Fibroblast of lung (primary cell): ENCODE measurements around the gene IGIP. TPM values are rescaled to one million over a fixed set of nuclear protein-coding genes. Genes with fewer than 3 reads are reported as not detected.

Experiments used
- DNase-seq, 2 donors: peaks; one replicate each; pipeline versions ENCODE4 v3.0.0 to v3.0.0-alpha.2; 2010; ENCODE audit warnings: low read depth in 2 of 2
- H2AFZ ChIP-seq: 2 replicates; pipeline ENCODE4 v1.5.1; 2012; ENCODE audit warnings: low read length, control low read depth, inconsistent platforms
- H3K27ac ChIP-seq: 2 replicates; pipeline ENCODE4 v1.5.1; 2011; ENCODE audit warnings: low read length, control low read depth; ENCODE audit not compliant: insufficient read depth
- H3K27me3 ChIP-seq: 2 replicates; pipeline ENCODE4 v1.5.1; 2011; ENCODE audit warnings: mild to moderate bottlenecking, low read length; ENCODE audit not compliant: control insufficient read depth, insufficient read depth
- H3K36me3 ChIP-seq: 2 replicates; pipeline ENCODE4 v1.5.1; 2011; ENCODE audit warnings: low read length; ENCODE audit not compliant: control insufficient read depth, insufficient read depth
- H3K4me1 ChIP-seq: 2 replicates; pipeline ENCODE4 v1.5.1; 2011; ENCODE audit warnings: low read length; ENCODE audit not compliant: control insufficient read depth, insufficient read depth; ENCODE audit errors: extremely low read depth
- H3K4me2 ChIP-seq: 2 replicates; pipeline ENCODE4 v1.5.1; 2011; ENCODE audit warnings: low read length, control low read depth; ENCODE audit not compliant: insufficient read depth; ENCODE audit errors: extremely low read depth
- H3K4me3 ChIP-seq, 4 experiments: fragments of 200-600 bp in 1 of 4; sonication (generic) in 1 of 4; replicated peaks in 1 of 4; 2 replicates each; pipeline ENCODE4 v1.5.1; 2011 to 2016; ENCODE audit warnings: low read length in 4 of 4, low read depth in 3 of 4, mild to moderate bottlenecking in 3 of 4, control low read depth in 2 of 4, inconsistent platforms in 1 of 4, mixed read lengths in 1 of 4; ENCODE audit not compliant: insufficient read depth in 1 of 4; ENCODE audit errors: control extremely low read depth in 1 of 4
- H3K79me2 ChIP-seq: 2 replicates; pipeline ENCODE4 v1.5.1; 2012; ENCODE audit warnings: mild to moderate bottlenecking, low read length, inconsistent platforms; ENCODE audit not compliant: control insufficient read depth, insufficient read depth
- H3K9ac ChIP-seq: 2 replicates; pipeline ENCODE4 v1.5.1; 2011; ENCODE audit warnings: mild to moderate bottlenecking, low read length, control low read depth; ENCODE audit not compliant: insufficient read depth
- H3K9me3 ChIP-seq: 2 replicates; pipeline ENCODE4 v1.5.1; 2012; ENCODE audit warnings: low read depth, low read length; ENCODE audit not compliant: control insufficient read depth, insufficient read depth
- H4K20me1 ChIP-seq: 2 replicates; pipeline ENCODE4 v1.5.1; 2011; ENCODE audit warnings: low read length; ENCODE audit not compliant: control insufficient read depth, insufficient read depth; ENCODE audit errors: extremely low read depth
- CTCF ChIP-seq, 2 donors: IDR thresholded peaks in 1 of 2; conservative IDR thresholded peaks in 1 of 2; 1 replicate in 1 of 2; 2 replicates in 1 of 2; pipeline ENCODE4 v1.5.1; 2011 to 2012; ENCODE audit warnings: low read length in 2 of 2, control low read depth in 1 of 2, inconsistent platforms in 1 of 2, low read depth in 1 of 2, mild to moderate bottlenecking in 1 of 2
- EZH2 ChIP-seq: IDR thresholded peaks from 2 replicates; pipeline ENCODE4 v1.5.1; 2012; ENCODE audit warnings: low read length, control low read depth, mild to moderate bottlenecking; ENCODE audit errors: missing control alignments
- polyA minus RNA-seq: library from RNA; depleted of rRNA, polyadenylated mRNA; stranded (reverse); fragments of >200 nt; gene quantifications from 2 replicates; pipeline ENCODE4 v1.2.3, GENCODE V29; 2011; ENCODE audit warnings: low replicate concordance
- polyA plus RNA-seq, 2 donors: library from polyadenylated mRNA; depleted of rRNA in 1 of 2; stranded (reverse) in 1 of 2; unstranded in 1 of 2; fragments of >200 nt; gene quantifications; 2 replicates each; pipeline ENCODE4 v1.2.1, GENCODE V29; 2011 to 2012; ENCODE audit warnings: missing spikeins in 1 of 2
- total RNA-seq: library from RNA; depleted of rRNA; stranded (reverse); fragments of >200 nt; gene quantifications from 2 replicates; pipeline ENCODE4 v1.2.1, GENCODE V29; 2014

The IGIP gene
- 11.7 and 13.4 TPM in 2 replicates for total RNA-seq
- 1.5 and 3.8 TPM in 2 replicates for polyA plus RNA-seq
- polyA plus RNA-seq (2012), result 2.2 and 5.1 TPM in 2 replicates
- 3.5 and 4.1 TPM in 2 replicates for polyA minus RNA-seq

GRCh38 chr5:140125637-140126036 lies at the start of gene IGIP:
IGIP (plus strand) TSS chr5:140125937; CDS start chr5:140128477, 2,540 bp downstream.
- no peak for TF ChIP-seq CTCF (conservative IDR thresholded peaks at IDR 0.05 in 1 of 2, IDR thresholded peaks at IDR 0.05 in 1 of 2; ENCODE audit: low read depth in 1 of 2, low read length in 2 of 2)
- no peak for TF ChIP-seq EZH2
- Histone ChIP-seq H3K27ac (no peak within 1 kb of the TSS), H2AFZ (no peak within 1 kb of the TSS), H4K20me1 (no peaks in the 10 kb centered on the region), H3K36me3 (no peaks in the 10 kb centered on the region), H3K9ac (no peak within 1 kb of the TSS), H3K4me1 (peaks cover 4% of the 10 kb centered on the region), H3K79me2 (peaks cover 14% of the 10 kb centered on the region), H3K9me3 (no peaks in the 10 kb centered on the region), H3K4me2 (no peak within 1 kb of the TSS), H3K4me3 (no peak within 1 kb of the TSS), H3K27me3 (no peaks in the 10 kb centered on the region)
- no peak for DNase-seq

GRCh38 chr5:140076142-140076541 lies 49.6 kb upstream of the IGIP start:
- H3K36me3 ChIP-seq, result no peaks in the 10 kb centered on the region
- no peaks in the 10 kb centered on the region for H3K4me1 ChIP-seq
- no peaks in the 10 kb centered on the region for H4K20me1 ChIP-seq
- H3K9ac ChIP-seq, result no peak overlapping the region
- H3K27me3 ChIP-seq, result peaks cover under 1% of the 10 kb centered on the region
- no peak overlapping the region for H3K4me3 ChIP-seq
- no peak overlapping the region for H2AFZ ChIP-seq
- H3K4me2 ChIP-seq, result no peak overlapping the region
- H3K79me2 ChIP-seq, result no peaks in the 10 kb centered on the region
- TF ChIP-seq EZH2 (no peak), CTCF (conservative IDR thresholded peaks at IDR 0.05 in 1 of 2, IDR thresholded peaks at IDR 0.05 in 1 of 2; ENCODE audit: low read depth in 1 of 2, low read length in 2 of 2) (no peak)
- no peak overlapping the region for H3K27ac ChIP-seq
- no peak for DNase-seq
- no peaks in the 10 kb centered on the region for H3K9me3 ChIP-seq

- TF ChIP-seq CTCF (conservative IDR thresholded peaks at IDR 0.05 in 1 of 2, IDR thresholded peaks at IDR 0.05 in 1 of 2; ENCODE audit: low read depth in 1 of 2, low read length in 2 of 2) (no peak), EZH2 (no peak)
- no peak overlapping the region for H3K27ac ChIP-seq
- H3K4me3 ChIP-seq, result no peak overlapping the region
- H3K79me2 ChIP-seq, result no peaks in the 10 kb centered on the region
- no peaks in the 10 kb centered on the region for H3K36me3 ChIP-seq
- DNase-seq, result no peak
- no peak overlapping the region for H3K4me2 ChIP-seq
- no peak overlapping the region for H3K9ac ChIP-seq
- no peaks in the 10 kb centered on the region for H3K4me1 ChIP-seq
- peaks cover 2% of the 10 kb centered on the region for H3K27me3 ChIP-seq
- H4K20me1 ChIP-seq, result no peaks in the 10 kb centered on the region
- H2AFZ ChIP-seq, result no peak overlapping the region
- H3K9me3 ChIP-seq, result no peaks in the 10 kb centered on the region
These were observed 48.9 kb upstream of the IGIP start for GRCh38 chr5:140076788-140077187.
